ENCODE data around the gene TMED7. TPM values are rescaled to one million over a fixed set of nuclear protein-coding genes. Genes with fewer than 3 reads are reported as not detected.
"Not testable (repeated sequence)": the region's sequence is repeated elsewhere in the genome, so short reads cannot be mapped to it uniquely, and the experiment has no call there.

Gene TMED7
- 96.1 and 115 TPM in 2 replicates for total RNA-seq (2022)
- Bru-seq, nascent RNA, result percentile 98 among the genes with signal in this experiment
- BruChase-seq, experiment 1, labeled RNA remaining after a 6-hour chase, result percentile 100 among the genes with signal in this experiment
- percentile 100 among the genes with signal in this experiment for BruChase-seq, experiment 2, labeled RNA remaining after a 2-hour chase
- long read RNA-seq, transcript TMED7-201 (3 exons, 3,757 nt), result major isoform, 202 of 208 reads
- long read RNA-seq, partial matches to known transcripts, result 6 of 208 reads
- long read RNA-seq, other reads (novel, unspliced or antisense), result 0 of 208 reads

GRCh38 chr5:115625579-115626444 is at the start of gene TMED7:
TSS of gene TMED7 (minus strand) at chr5:115626036. CDS start at chr5:115625792, 244 bp downstream.
- peak; percentile 98 for DNase-seq (ENCODE audit: unreplicated experiment)
- Mint-ChIP-seq H3K27ac (ENCODE audit: low read depth, unreplicated experiment) (no peak within 1 kb of the TSS), H3K4me1 (ENCODE audit: insufficient read depth, unreplicated experiment) (peaks cover 5% of the 10 kb centered on the region), H3K27me3 (ENCODE audit: insufficient read depth, unreplicated experiment) (no peaks in the 10 kb centered on the region), H3K9me3 (ENCODE audit: unreplicated experiment) (no peaks in the 10 kb centered on the region), H3K4me3 (ENCODE audit: unreplicated experiment) (no peak within 1 kb of the TSS), H3K36me3 (ENCODE audit: insufficient read depth, unreplicated experiment) (no peaks in the 10 kb centered on the region)
- BruUV-seq (replicated peaks), result no TSS peak
- ChIA-PET CTCF (interaction anchor here (0.6 to 1.5 kb wide), 12 partner anchors 8 to 461 kb away, joined by 3 to 14 read pairs (median 4); no protein-coding TSS in a partner anchor), POLR2A (interaction anchor here (0.6 to 5.1 kb wide), 15 partner anchors 10 to 364 kb away, joined by 3 to 40 read pairs (median 5); partner anchors contain the start of genes AP3S1, ATG12 and CCDC112)
- intact Hi-C loops (cut with micrococcal nuclease), result no loop called here
- TF ChIP-seq, protein P1, sequence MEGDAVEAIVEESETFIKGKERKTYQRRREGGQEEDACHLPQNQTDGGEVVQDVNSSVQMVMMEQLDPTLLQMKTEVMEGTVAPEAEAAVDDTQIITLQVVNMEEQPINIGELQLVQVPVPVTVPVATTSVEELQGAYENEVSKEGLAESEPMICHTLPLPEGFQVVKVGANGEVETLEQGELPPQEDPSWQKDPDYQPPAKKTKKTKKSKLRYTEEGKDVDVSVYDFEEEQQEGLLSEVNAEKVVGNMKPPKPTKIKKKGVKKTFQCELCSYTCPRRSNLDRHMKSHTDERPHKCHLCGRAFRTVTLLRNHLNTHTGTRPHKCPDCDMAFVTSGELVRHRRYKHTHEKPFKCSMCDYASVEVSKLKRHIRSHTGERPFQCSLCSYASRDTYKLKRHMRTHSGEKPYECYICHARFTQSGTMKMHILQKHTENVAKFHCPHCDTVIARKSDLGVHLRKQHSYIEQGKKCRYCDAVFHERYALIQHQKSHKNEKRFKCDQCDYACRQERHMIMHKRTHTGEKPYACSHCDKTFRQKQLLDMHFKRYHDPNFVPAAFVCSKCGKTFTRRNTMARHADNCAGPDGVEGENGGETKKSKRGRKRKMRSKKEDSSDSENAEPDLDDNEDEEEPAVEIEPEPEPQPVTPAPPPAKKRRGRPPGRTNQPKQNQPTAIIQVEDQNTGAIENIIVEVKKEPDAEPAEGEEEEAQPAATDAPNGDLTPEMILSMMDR (IDR thresholded peaks at IDR 0.05; ENCODE audit: unreplicated experiment), result no peak

DNA sequence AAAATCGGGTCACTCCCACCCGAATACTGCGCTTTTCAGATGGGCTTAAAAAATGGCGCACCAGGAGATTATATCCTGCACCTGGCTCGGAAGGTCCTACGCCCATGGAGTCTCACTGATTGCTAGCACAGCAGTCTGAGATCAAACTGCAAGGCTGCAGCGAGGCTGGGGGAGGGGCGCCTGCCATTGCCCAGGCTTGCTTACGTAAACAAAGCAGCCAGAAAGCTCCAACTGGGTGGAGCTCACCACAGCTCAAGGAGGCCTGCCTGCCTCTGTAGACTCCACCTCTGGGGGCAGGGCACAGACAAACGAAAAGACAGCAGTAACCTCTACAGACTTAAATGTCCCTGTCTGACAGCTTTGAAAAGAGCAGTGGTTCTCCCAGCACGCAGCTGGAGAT is 48.9 kb upstream of the TMED7 start:
- H3K27ac Mint-ChIP-seq (ENCODE audit: low read depth, unreplicated experiment); BruUV-seq (replicated peaks); DNase-seq (ENCODE audit: unreplicated experiment); H3K36me3 Mint-ChIP-seq (ENCODE audit: insufficient read depth, unreplicated experiment); H3K4me1 Mint-ChIP-seq (ENCODE audit: insufficient read depth, unreplicated experiment); intact Hi-C loops (cut with micrococcal nuclease); H3K4me3 Mint-ChIP-seq (ENCODE audit: unreplicated experiment); H3K9me3 Mint-ChIP-seq (ENCODE audit: unreplicated experiment); CTCF ChIA-PET: not testable (repeated sequence)
- peaks cover 12% of the 10 kb centered on the region for H3K27me3 Mint-ChIP-seq (ENCODE audit: insufficient read depth, unreplicated experiment)
- POLR2A ChIA-PET, result interaction anchor here (0.6 kb wide), 1 partner anchor 11 kb away, joined by 4 read pairs; no protein-coding TSS in a partner anchor

GRCh38 chr5:115673596-115673995 is 47.8 kb upstream of the TMED7 start:
- H3K4me1 Mint-ChIP-seq (ENCODE audit: insufficient read depth, unreplicated experiment), result no peaks in the 10 kb centered on the region
- intact Hi-C loops (cut with micrococcal nuclease), result no loop called here
- peaks cover 12% of the 10 kb centered on the region for H3K27me3 Mint-ChIP-seq (ENCODE audit: insufficient read depth, unreplicated experiment)
- no peak overlapping the region for H3K4me3 Mint-ChIP-seq (ENCODE audit: unreplicated experiment)
- TF ChIP-seq, protein P1 (IDR thresholded peaks at IDR 0.05; ENCODE audit: unreplicated experiment), result no peak
- peaks cover 14% of the 10 kb centered on the region for H3K9me3 Mint-ChIP-seq (ENCODE audit: unreplicated experiment)
- POLR2A ChIA-PET, result interaction anchor here (0.6 kb wide), 1 partner anchor 188 kb away, joined by 3 read pairs; no protein-coding TSS in a partner anchor
- no peak overlapping the region for H3K27ac Mint-ChIP-seq (ENCODE audit: low read depth, unreplicated experiment)
- CTCF ChIA-PET, result interaction anchor here (0.6 kb wide), 1 partner anchor 172 kb away, joined by 3 read pairs; no protein-coding TSS in a partner anchor
- H3K36me3 Mint-ChIP-seq (ENCODE audit: insufficient read depth, unreplicated experiment), result no peaks in the 10 kb centered on the region
- no peak for DNase-seq (ENCODE audit: unreplicated experiment)
- no TSS peak for BruUV-seq (replicated peaks)

- Mint-ChIP-seq H3K27ac (ENCODE audit: low read depth, unreplicated experiment) (no peak overlapping the region), H3K36me3 (ENCODE audit: insufficient read depth, unreplicated experiment) (no peaks in the 10 kb centered on the region), H3K27me3 (ENCODE audit: insufficient read depth, unreplicated experiment) (peaks cover 10% of the 10 kb centered on the region), H3K4me3 (ENCODE audit: unreplicated experiment) (no peak overlapping the region), H3K9me3 (ENCODE audit: unreplicated experiment) (peaks cover 28% of the 10 kb centered on the region), H3K4me1 (ENCODE audit: insufficient read depth, unreplicated experiment) (no peaks in the 10 kb centered on the region)
- ChIA-PET POLR2A (no interaction called here), CTCF (interaction anchor here (0.7 kb wide), 1 partner anchor 24 kb away, joined by 3 read pairs; no protein-coding TSS in a partner anchor)
- BruUV-seq (replicated peaks), result no TSS peak
- intact Hi-C loops (cut with micrococcal nuclease), result no loop called here
- DNase-seq (ENCODE audit: unreplicated experiment), result no peak
- TF ChIP-seq, protein P1 (IDR thresholded peaks at IDR 0.05; ENCODE audit: unreplicated experiment), result no peak
Observed at GRCh38 chr5:115671939-115672338, 46.1 kb upstream of the TMED7 start.

Data from MCF 10A (cell line).